Gastroesophageal sphincter (tissue), 4 donors: ENCODE measurements around the gene MXD1. TPM values are rescaled to one million over a fixed set of nuclear protein-coding genes. Genes with fewer than 3 reads are reported as not detected.

ENCODE experiments used
- ATAC-seq: fragments of 150-250 bp; one replicate; pipeline ENCODE4 v1.9.1; 2016; ENCODE audit warnings: mild to moderate bottlenecking, moderate library complexity
- H3K27ac ChIP-seq, 4 donors: fragments of 200-600 bp; sonication (generic) in 3 of 4; 1 replicate in 3 of 4; 2 replicates in 1 of 4; pipeline ENCODE4 v1.5.1; 2016 to 2019
- H3K27me3 ChIP-seq: fragments of 200-600 bp; sonication (generic); one replicate; pipeline ENCODE4 v1.5.1; 2019
- H3K36me3 ChIP-seq, 2 donors: fragments of 200-600 bp; sonication (generic); one replicate each; pipeline ENCODE4 v1.5.1; 2019; ENCODE audit warnings: control low read depth in 1 of 2
- H3K4me1 ChIP-seq, 3 donors: fragments of 200-600 bp; sonication (generic); 1 replicate in 2 of 3; 2 replicates in 1 of 3; pipeline ENCODE4 v1.5.1; 2016 to 2019; ENCODE audit warnings: control low read depth in 2 of 3
- H3K4me3 ChIP-seq, 2 donors: fragments of 200-600 bp; sonication (generic); one replicate each; pipeline ENCODE4 v1.5.1; 2019; ENCODE audit warnings: mild to moderate bottlenecking in 1 of 2, moderate library complexity in 1 of 2
- H3K9me3 ChIP-seq, 3 donors: fragments of 200-600 bp; sonication (generic); one replicate each; pipeline ENCODE4 v1.5.1; 2017 to 2019; ENCODE audit warnings: control low read depth in 2 of 3
- EP300 ChIP-seq: sonication (generic); formaldehyde crosslinking; IDR thresholded peaks from one replicate; pipeline ENCODE4 v1.6.1; 2017; ENCODE audit warnings: antibody characterized with exemption, mild to moderate bottlenecking
- POLR2A ChIP-seq, 2 donors: fragments of 450-650 bp; IDR thresholded peaks; one replicate each; pipeline ENCODE4 v1.6.1; 2017; ENCODE audit warnings: antibody characterized with exemption in 2 of 2, mild to moderate bottlenecking in 2 of 2, moderate library complexity in 1 of 2
- POLR2AphosphoS5 ChIP-seq: sonication (generic); formaldehyde crosslinking; IDR thresholded peaks from one replicate; pipeline ENCODE4 v1.6.1; 2017; ENCODE audit warnings: antibody characterized with exemption
- WGBS, 2 donors: methylation state at CpG; one replicate each; pipeline ENCODE4 v1.1.5; 2018; ENCODE audit warnings: low coverage in 1 of 2; 5-methylcytosine and 5-hydroxymethylcytosine counted together
- total RNA-seq, 4 donors: library from RNA; depleted of rRNA; stranded (reverse); fragments of >200 nt; gene quantifications; one replicate each; pipeline ENCODE4 v1.1.0, GENCODE V29; 2016
- TF ChIP-seq, protein P1 (sequence below), 4 experiments: fragments of 200-600 bp in 2 of 4; fragments of 450-650 bp in 2 of 4; sonication (generic) in 1 of 4; IDR thresholded peaks; one replicate each; pipeline ENCODE4 v1.5.1; 2017 to 2019; ENCODE audit warnings: antibody characterized with exemption in 4 of 4, mild to moderate bottlenecking in 2 of 4, moderate library complexity in 2 of 4

Gene MXD1
- total RNA-seq, 4 donors from 2014 or later = 10.5 to 15.6 (median 13.3) TPM

DNA sequence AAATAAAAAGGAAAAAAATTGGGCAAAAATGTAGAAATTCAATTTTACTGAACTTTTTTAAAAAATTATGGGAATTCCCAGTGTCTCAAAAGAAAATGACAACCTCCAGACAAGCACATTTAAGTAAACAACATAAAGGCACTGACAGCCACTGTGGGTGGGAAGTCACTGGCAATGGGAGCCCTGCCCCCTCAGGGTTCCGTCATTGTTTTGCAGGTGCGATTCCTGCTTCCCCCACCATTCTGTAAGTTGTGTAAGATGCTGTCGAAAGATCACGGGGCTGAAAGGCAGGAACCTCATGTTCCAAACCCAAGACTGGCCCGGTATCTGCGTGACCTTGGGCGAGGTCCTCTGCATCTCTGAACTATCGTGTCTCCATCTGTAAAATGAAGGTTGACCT is 62.3 kb downstream of the MXD1 start:
- Histone ChIP-seq H3K4me3 (no peak overlapping the region), H3K4me1 (no peaks in the 10 kb centered on the region), H3K27me3 (no peaks in the 10 kb centered on the region), H3K9me3 (no peaks in the 10 kb centered on the region), H3K36me3 (no peaks in the 10 kb centered on the region), H3K27ac (no peak overlapping the region)
- no peak for ATAC-seq
- WGBS, 2 donors = 96 to 100% methylated on average over 1 to 5 of the region's 8 CpGs
- TF ChIP-seq POLR2A (IDR thresholded peaks at IDR 0.05) (no peak), POLR2AphosphoS5 (no peak), EP300 (no peak)
- TF ChIP-seq, protein P1, sequence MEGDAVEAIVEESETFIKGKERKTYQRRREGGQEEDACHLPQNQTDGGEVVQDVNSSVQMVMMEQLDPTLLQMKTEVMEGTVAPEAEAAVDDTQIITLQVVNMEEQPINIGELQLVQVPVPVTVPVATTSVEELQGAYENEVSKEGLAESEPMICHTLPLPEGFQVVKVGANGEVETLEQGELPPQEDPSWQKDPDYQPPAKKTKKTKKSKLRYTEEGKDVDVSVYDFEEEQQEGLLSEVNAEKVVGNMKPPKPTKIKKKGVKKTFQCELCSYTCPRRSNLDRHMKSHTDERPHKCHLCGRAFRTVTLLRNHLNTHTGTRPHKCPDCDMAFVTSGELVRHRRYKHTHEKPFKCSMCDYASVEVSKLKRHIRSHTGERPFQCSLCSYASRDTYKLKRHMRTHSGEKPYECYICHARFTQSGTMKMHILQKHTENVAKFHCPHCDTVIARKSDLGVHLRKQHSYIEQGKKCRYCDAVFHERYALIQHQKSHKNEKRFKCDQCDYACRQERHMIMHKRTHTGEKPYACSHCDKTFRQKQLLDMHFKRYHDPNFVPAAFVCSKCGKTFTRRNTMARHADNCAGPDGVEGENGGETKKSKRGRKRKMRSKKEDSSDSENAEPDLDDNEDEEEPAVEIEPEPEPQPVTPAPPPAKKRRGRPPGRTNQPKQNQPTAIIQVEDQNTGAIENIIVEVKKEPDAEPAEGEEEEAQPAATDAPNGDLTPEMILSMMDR (IDR thresholded peaks at IDR 0.05) = no peak

DNA sequence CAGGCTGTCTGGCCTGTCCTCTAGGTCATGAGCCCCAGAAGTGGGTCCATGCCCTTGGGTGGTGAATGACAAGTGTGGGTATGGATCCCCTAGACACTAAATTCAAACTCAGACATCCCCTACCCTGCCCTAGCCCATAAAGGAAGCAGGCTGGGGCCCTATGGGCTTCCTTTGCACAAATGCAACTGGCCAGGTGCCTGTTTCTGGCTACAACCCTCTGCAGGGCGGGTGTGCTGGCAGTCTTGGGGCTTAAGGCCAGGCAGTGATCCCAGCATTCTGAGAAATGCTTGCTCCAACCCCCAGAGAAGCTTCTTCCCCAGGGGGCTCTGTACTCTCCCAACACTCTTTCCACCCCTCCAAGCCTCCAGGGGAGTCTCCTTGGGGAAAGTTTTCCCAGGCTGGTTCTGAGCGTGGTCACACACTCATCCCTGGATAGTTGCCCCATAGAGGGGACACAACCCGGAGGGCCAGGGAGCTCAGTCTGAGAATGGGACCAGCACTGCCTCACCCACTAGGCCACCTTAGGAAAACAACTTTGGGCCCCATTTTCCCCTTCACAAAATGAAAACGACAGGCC is 63.1 kb downstream of the MXD1 start:
- no peak for ATAC-seq
- no peak overlapping the region for H3K27ac ChIP-seq
- WGBS, 2 donors = 80% methylated on average over 2 of the region's 4 CpGs; no CpG with 5 or more reads in 1 of the 2 donors
- no peaks in the 10 kb centered on the region for H3K9me3 ChIP-seq
- TF ChIP-seq, protein P1 (IDR thresholded peaks at IDR 0.05) = no peak
- TF ChIP-seq EP300 (no peak), POLR2AphosphoS5 (no peak), POLR2A (IDR thresholded peaks at IDR 0.05) (no peak)
- no peaks in the 10 kb centered on the region for H3K27me3 ChIP-seq
- H3K4me3 ChIP-seq = no peak overlapping the region
- H3K36me3 ChIP-seq = no peaks in the 10 kb centered on the region
- no peaks in the 10 kb centered on the region for H3K4me1 ChIP-seq

DNA sequence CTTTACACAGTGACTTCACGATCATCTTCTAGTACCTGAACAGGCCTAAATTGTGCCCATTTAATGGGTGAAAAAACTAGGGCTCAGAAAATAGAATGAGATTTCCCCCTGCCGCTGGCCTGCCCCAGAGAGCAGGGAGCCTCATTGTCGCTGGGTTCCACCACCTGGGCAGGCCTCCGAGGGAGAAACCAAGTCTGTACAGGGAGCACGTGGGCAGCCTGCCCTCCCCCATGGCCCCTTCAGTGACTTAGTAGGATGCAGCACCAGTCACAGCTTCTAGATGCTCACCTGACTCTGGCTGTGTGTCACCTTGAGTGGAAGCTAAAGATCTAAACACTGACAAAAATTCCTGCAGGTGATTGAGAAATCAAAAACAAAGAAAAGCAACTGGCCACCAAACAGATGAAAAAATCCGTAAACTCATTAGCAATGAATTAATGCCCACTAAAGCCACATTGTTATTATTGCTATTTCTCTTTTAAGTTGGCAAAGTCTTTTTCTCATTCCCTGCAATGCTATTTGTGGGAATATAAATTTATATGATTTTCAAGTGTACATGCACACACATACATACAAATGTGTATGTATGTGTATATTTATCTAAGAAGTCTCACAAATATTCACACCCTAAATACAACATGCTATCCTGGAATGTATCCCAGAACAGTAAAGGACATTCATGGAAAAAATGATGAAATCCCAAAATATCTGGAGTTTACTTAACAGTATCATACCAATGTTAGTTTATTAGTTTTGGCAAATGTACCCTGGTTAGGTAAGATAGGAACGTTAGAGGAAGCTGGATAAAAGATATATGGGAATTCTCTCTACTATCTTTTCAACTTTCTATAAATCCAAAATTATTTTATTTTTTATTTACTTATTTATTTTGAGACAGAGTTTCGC is 65.2 kb downstream of the MXD1 start:
- no peak for ATAC-seq
- WGBS, 2 donors = 74 to 79% methylated on average over 3 to 4 of the region's 8 CpGs
- no peak overlapping the region for H3K27ac ChIP-seq
- no peaks in the 10 kb centered on the region for H3K4me1 ChIP-seq
- no peaks in the 10 kb centered on the region for H3K9me3 ChIP-seq
- no peak for TF ChIP-seq EP300
- TF ChIP-seq POLR2AphosphoS5 = no peak
- TF ChIP-seq, protein P1 (IDR thresholded peaks at IDR 0.05) = no peak
- TF ChIP-seq POLR2A (IDR thresholded peaks at IDR 0.05) = no peak
- no peaks in the 10 kb centered on the region for H3K36me3 ChIP-seq
- H3K27me3 ChIP-seq = no peaks in the 10 kb centered on the region
- H3K4me3 ChIP-seq = no peak overlapping the region

DNA sequence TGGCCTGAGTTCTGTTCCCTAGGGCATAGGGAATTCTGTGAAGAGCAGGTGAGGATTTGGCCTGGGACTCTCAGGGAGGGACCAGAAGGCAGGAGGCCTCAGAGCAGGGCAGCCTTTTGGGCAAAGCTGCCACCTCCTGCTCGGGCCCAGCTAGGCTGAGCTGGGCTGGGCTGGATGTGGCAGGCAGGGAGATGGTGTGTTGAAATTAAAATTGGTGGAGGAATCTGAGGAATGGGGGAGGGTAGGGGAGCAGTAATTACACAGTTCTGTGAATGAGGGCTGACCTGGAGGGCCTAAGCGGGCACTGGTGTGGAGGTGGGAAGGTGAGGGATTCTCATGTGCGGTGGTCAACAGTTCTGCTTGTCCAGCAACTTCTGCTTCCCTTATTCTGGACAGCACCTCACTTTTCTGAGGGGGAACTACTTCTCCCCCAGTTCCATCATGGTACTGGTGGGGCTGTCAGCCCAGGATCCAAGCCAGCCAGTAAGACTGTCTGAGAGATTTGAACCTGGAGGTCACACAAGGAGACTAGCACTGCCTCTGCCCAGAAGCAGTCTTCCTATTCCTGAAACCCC is 68.6 kb downstream of the MXD1 start:
- H3K4me3 ChIP-seq = no peak overlapping the region
- TF ChIP-seq EP300 = no peak
- TF ChIP-seq POLR2AphosphoS5 = no peak
- TF ChIP-seq, protein P1 (IDR thresholded peaks at IDR 0.05) = no peak
- TF ChIP-seq POLR2A (IDR thresholded peaks at IDR 0.05) = no peak
- no peak for ATAC-seq

More for the DNA sequence above, 68.6 kb downstream of the MXD1 start:
- H3K9me3 ChIP-seq = no peaks in the 10 kb centered on the region
- WGBS, 2 donors = 97 to 100% methylated on average over 2 to 3 of the region's 3 CpGs
- H3K27me3 ChIP-seq = no peaks in the 10 kb centered on the region
- no peaks in the 10 kb centered on the region for H3K4me1 ChIP-seq
- H3K27ac ChIP-seq = no peak overlapping the region
- no peaks in the 10 kb centered on the region for H3K36me3 ChIP-seq
